Measurements from ENCODE around the gene RETSAT.
"Not testable (repeated sequence)": the region's sequence is repeated elsewhere in the genome, so short reads cannot be mapped to it uniquely, and the experiment has no call there.

The RETSAT gene

DNA sequence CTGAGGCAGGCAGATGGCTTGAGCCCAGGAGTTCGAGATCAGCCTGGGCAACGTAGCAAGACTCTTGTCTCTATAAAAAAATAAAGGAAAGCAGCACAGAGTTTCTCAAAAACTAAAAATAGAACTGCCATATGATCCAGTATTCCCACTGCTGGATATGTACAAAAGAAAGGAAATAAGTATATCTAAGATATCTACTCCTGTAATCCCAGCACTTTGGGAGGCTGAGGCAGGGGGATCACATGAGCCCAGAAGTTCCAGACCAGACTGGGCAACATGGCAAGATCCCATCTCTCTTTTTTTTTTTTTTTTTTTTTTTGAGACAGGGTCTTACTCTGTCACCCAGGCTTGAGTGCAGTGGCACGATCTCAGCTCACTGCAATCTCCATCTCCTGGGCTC lies 24.6 kb downstream of the RETSAT start:
- not testable (repeated sequence) for DNase-seq

DNA sequence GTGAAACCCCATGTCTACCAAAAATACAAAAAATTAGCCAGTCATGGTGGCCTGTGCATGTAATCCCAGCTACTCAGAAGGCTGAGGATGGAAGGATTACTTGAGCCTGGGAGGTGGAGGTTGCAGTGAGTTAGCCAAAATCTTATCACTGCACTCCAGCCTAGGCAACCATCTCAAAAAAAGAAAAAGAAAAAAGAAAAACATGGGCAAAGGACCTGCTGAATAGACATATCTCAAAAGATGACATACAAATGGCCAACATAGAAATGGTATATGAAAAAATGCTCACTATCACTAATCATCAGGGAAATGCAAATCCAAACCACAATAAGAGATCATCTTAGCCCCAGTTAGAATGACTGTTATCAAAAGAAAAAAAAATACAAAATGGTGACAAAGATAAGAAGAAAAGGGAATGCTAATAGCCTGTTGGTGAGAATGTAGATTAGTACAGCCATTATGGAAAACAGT lies 25.1 kb downstream of the RETSAT start:
- no peak for DNase-seq

DNA sequence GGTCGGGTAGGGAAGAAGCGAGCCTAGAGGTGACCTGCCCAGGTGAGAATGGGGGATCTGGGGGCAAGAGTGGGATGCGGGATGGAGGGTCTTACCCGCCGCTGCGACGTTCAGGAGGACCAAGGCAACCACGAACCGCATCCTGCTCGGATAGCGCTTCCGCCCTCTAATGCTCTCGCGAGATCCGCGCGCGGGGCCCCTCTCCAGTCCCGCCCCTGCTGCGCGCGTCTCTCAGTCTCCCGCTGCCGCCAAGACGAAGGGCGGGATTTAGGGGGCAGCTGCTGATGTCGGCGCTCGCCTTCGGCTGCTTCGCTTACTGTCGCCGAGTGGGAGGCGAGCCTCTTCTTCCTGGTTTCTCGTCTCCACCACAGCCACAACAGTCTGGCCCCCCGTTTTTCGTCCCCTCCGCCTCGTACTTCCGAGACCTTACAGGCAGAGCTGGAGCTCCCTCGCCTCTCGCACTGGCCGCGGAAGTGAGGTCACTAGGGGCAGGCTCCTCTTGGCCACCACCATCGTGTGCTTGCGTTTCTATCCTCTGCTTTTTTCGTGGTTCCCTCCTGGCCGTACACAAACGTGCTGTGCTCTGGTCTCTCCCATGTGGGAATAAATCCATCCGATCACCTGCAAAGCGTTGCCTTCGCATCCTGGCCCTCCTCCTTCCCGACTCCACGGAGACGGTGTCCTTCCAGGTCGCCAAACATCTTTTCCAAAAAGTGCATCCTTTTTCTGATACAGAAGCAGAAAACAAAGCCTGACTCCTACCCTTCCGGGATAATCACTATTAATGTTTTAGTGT lies 26.3 kb downstream of the RETSAT start, which contains the start of gene TGOLN2:
Gene TGOLN2, minus strand, starts transcription at position 168 of the 796 bp plus-strand sequence. Its CDS starts 27 bp downstream, at position 141.
- DNase-seq: peak; percentile 89

GRCh38 chr2:85327160-85327821 lies 27.0 kb downstream of the RETSAT start:
- no peak for DNase-seq

DNA sequence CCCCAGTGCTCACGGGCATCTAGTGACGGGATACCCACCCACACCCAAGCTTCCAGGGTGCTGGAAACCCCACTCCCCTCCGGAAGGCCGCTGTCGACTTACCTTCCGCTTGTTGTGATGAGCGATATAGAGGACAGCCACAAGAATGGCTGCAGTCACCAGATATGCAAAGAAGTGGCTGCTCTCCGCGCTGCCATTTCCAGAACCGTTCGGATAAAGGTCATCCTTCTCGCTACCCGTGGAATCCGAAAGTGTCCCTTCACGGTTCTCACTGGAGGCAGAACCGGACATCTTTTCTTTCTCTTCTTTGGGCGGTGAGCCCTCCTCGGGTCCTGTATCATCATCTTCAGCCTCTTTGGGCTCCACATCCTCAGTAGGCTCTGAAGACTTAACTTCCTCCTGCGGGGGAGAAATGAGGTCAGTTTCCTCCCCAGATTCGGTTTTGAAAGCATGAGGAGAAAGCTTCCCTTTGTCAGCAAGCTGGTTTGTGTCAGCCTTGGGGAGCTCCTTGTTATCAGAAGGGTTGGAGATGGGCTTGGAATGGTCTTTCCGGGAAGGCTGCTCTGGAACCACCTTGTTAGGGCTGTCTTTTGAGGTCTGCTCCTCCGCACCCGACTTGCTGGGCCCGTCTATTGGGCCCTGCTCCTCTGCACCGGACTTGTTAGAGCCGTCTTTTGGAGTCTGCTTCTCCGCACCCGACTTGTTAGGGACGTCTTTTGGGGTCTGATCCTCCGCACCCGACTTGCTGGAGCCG lies 27.7 kb downstream of the RETSAT start:
- no peak for DNase-seq

GRCh38 chr2:85325466-85325811 lies 28.9 kb downstream of the RETSAT start:
- DNase-seq: no peak

- no peak for DNase-seq
Measured at GRCh38 chr2:85324639-85325465, 29.5 kb downstream of the RETSAT start.

- DNase-seq: not testable (repeated sequence)
Measured at GRCh38 chr2:85323988-85324367, 30.4 kb downstream of the RETSAT start.

- DNase-seq: no peak
Measured at GRCh38 chr2:85323351-85323987, 30.9 kb downstream of the RETSAT start.

DNA sequence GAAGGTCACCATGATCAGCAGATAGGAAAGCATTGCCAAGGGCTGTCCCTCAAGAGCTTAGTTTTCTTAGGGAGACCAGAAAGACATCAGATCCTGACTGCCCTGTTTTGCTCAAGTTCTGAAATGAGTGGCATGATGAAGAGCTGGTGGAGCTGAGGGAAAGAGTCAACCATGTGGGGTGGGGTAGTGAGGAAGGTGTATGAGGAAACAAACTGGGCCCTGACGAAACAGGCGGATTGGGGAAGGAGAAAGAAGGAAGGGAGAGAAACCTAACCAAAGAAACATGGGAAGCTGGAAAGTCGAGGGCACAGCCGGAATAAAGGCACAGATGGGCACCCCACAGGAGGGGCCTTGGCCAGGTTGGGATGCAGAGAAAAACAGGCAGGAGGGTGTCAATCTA lies 34.5 kb downstream of the RETSAT start:
- DNase-seq: no peak

GRCh38 chr2:85318222-85319074 lies 35.9 kb downstream of the RETSAT start:
- no peak for DNase-seq

DNA sequence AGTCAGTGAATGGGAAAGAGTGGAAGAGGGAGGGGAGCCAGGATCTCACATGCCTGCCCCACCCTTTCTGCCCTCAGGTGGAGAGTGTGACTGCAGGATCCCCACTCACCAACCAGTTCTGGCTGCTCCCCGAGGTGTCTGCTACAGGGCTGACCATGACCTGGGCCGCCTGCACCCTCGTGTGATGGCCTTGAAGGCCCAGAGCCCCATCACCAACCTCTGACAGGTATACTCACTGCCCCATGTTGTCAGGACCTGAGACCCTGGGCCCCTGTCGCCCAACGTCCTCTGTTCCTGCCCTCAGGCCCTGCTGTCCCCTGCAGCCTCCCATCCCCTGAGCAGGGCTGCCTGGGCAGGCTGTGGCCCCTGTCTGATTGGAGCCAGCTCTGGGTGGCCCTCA lies 38.4 kb downstream of the RETSAT start:
- DNase-seq: not testable (repeated sequence)

- no peak for DNase-seq
Measured at GRCh38 chr2:85314884-85315242, 39.5 kb downstream of the RETSAT start.

- DNase-seq: no peak
Measured at GRCh38 chr2:85312404-85312803, 41.9 kb downstream of the RETSAT start.

- no peak for DNase-seq
Measured at GRCh38 chr2:85310330-85310729, 44.0 kb downstream of the RETSAT start.

GRCh38 chr2:85309699-85310321 lies 44.5 kb downstream of the RETSAT start:
- no peak for DNase-seq

- peak; percentile 94 for DNase-seq
Measured at GRCh38 chr2:85308896-85309555, 45.3 kb downstream of the RETSAT start.

- DNase-seq: no peak
Measured at GRCh38 chr2:85308201-85308600, 46.1 kb downstream of the RETSAT start.

DNA sequence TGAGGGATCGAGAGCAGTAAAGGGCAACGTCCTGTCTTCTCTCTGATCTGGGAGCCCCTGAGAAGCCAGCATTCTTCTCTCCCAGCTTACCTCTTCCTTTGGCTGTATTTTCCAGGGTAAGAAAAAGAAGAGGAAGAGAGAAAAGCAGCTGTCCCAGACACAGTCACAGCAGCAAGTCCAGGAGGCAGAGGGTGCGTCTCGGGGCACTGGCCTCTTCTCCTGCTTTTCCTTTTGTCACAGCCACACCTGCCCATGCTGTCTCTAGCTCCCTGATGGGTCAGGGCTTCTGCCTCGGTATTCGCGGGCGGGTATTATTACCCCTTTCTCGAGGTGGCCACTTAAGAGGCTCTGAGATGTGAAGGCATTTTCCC lies 46.8 kb downstream of the RETSAT start:
- DNase-seq: no peak
